GM19328 (cell line): ENCODE data around the gene CEACAM7.
"Not testable (repeated sequence)": the region's sequence is repeated elsewhere in the genome, so short reads cannot be mapped to it uniquely, and the experiment has no call there.

Experiments used
- ATAC-seq: cut with Tn5 transposase; IDR thresholded peaks from one replicate; pipeline ENCODE4 v1.9.1; 2021; ENCODE audit warnings: mild to moderate bottlenecking, moderate library complexity; ENCODE audit not compliant: unreplicated experiment

Gene CEACAM7

GRCh38 chr19:41657157-41657556, 30.9 kb downstream of the CEACAM7 start:
- no peak for ATAC-seq

- ATAC-seq, result not testable (repeated sequence)
Measured at GRCh38 chr19:41656756-41657155, 31.3 kb downstream of the CEACAM7 start.

GRCh38 chr19:41652250-41652649, 35.8 kb downstream of the CEACAM7 start:
- ATAC-seq, result no peak

DNA sequence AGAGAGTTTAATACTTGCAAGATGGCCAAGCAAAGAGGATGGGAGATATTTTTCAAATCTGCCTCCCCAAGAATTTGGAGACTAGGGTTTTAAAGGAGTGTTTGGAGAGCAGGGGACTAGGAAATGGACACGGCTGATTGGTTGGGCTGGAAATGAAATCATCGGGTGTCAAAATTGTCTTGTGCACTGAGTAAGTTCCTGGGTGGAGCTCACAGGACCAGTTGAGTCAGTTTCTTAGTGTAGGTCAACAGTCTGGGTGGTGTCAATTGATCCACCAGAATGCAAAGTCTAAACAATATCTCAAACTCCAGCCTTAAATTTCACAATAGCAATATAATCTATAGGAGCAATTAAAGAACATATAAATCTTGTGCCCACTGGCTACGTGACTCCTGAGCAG, 38.2 kb downstream of the CEACAM7 start:
- ATAC-seq, result no peak

DNA sequence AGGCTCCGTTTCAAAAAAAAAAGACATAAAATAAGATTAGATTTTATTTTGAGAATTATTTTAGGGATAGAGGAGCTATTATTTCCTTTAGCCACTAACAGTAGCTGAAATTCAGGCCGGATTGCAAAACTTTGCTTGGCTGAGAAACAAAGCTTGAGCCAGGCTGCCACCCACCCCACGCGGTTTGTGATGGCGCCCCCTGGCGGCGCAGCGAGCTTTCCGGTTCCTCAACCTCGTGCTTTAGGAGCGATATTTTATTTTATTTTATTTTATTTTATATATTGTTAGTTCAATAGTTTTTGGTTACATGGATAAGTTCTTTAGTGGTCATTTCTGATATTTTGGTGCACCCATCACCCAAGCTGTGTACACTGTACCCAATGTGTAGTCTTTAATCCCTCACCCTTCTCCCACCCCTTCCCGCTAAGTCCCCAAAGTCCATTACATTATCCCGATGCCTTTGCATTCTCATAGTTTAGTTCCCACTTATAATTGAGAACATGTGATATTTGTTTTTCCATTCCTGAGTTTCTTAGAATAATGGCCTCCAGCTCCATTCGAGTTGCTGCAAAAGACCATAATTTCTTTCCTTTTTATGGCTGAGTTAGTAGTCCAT, 41.4 kb downstream of the CEACAM7 start:
- no peak for ATAC-seq

DNA sequence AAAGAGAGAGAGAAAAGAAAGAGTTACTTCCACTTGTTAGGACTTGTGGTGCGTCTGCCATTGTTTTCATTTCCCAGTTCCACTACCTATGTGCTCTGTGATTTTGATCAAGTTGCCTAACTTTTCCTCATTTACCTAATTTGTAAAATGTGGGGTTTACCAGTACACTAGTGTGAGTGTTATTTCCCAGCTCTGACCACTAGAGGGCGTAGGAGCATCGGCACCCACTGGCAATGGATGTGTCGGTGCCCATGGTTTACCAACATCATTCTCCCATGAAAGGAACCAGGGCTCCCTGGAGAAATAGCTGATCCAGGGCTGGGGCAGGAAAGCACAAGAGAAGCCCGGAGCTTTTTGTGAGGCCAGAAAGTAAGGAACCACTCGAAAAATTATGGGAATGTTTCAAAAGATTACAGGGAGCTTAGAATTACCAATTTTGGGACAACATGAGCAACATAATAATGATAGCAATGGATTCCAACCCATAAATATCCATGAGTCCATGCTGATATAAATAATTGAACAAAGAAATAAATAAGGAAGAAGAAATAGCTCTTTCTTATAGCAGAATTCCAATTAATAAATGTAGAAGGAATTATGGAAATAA, 46.1 kb downstream of the CEACAM7 start:
- no peak for ATAC-seq

- no peak for ATAC-seq
Measured at GRCh38 chr19:41638641-41639081, 49.4 kb downstream of the CEACAM7 start.

GRCh38 chr19:41637484-41637883, 50.6 kb downstream of the CEACAM7 start:
- ATAC-seq, result no peak

DNA sequence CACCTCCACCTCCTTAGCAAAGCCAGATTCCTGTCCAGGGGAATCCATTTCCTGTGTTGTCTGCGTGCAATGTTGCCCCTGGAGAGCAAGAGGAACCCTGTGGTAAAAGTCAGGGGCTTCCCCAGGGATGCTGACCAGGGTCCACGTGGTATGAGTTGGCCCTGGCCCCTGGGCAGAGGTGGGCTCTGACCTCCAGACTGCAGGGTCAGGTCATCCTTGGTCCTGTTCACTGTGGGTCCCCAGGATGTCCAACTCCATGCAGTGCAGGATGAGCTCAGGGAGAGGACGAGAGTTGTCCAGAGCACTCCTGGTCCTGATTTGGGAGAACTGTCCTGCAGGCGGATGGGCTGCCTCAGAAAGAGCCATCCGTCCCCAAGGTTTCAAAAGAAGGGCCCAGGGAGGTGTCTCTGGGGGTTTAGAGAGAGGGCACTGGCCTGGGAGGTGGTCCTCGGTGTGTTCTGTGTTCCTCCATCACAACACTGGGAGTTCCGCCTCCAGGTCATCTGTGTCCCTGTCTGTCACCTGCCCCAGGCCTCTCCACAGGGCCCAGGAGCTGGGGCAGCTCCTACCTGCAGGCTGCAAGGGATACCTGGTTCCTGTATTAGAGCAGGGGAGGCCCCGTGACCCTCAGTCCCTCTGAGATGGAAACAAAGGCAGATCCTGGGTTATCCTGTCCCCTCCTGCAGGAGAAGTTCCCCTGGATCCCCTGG, 59.9 kb downstream of the CEACAM7 start:
- ATAC-seq, result no peak

DNA sequence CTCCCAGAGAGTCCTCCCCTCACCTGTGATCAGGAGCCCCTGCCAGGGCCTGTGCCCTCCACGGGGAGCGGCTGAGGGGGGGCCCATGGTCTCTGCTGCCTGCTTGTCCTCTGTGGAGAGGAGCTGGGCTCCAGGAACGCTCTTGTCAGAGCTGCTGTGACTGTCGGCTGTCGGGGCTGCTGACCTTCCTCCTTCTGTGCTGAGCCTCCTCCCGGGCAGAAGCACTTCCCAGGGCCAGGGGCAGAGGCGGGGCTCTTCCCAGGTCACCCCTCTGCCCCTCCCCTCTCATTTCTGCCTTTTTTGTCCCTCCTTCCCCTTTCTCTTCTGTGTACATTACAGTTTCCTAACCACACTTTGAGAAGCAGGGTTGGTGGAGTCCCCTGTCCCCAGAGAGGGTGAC, 61.2 kb downstream of the CEACAM7 start, which contains the start of gene CEACAM4:
Gene CEACAM4, minus strand, starts transcription at position 198 of the 400 bp plus-strand sequence. Its CDS starts 111 bp downstream, at position 87.
- ATAC-seq, result no peak

DNA sequence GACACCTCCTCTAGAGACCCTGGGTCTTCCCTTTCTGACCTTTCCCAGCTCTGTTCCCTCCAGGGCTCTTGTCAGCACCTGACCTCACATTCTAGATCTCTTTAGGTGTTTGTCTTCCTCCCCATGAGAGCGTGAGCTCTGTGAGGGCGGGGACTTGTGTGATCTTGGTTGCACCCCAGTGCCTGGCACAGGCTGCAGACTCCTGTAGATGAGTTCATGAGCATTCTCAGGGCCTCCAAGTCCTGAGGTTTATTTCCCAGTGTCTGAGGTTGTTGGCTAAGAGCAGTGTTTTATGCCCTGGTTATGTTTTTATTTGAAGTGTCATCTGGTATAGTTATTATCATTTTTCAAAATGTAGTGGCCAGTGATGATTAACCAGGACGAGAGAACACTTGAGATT, 61.8 kb downstream of the CEACAM7 start:
- ATAC-seq, result no peak

- no peak for ATAC-seq
Measured at GRCh38 chr19:41624937-41625336, 63.1 kb downstream of the CEACAM7 start.

DNA sequence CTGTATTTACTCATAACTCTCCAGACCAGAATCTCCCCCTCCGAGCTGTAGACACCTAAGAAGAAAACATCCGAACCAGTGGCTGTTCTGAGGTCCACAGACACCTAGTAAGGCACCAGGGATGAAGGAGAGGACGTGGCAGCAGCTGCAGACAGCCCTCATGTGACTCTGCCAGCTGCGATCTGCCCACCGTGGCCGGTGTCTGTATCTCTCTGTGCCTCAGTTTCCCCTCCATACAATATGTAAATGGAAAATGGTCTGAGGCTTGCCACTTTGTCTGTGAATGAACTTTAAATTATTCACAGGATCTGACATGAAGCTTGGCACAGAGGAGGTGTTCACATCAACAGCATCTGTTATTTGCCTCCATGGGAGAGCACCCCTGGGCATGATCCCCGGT, 63.6 kb downstream of the CEACAM7 start:
- no peak for ATAC-seq

GRCh38 chr19:41623360-41623759, 64.7 kb downstream of the CEACAM7 start:
- ATAC-seq, result no peak
